Nephron progenitor cell (in vitro differentiated cells): ENCODE measurements around the gene ATG5.
"Not testable (repeated sequence)": the region's sequence is repeated elsewhere in the genome, so short reads cannot be mapped to it uniquely, and the experiment has no call there.

Source experiments
- DNase-seq: peaks from one replicate; pipeline ENCODE4 v3.0.0; 2021
- H3K27ac Mint-ChIP-seq: 2 replicates; pipeline ENCODE4 v1.8.0; 2021; ENCODE audit warnings: mild to moderate bottlenecking, moderate library complexity, mixed read lengths
- H3K27me3 Mint-ChIP-seq: 2 replicates; pipeline ENCODE4 v1.8.0; 2021; ENCODE audit warnings: mild to moderate bottlenecking, low read depth, mixed read lengths; ENCODE audit not compliant: poor library complexity
- H3K36me3 Mint-ChIP-seq: 2 replicates; pipeline ENCODE4 v1.8.0; 2021; ENCODE audit warnings: low read depth, mixed read lengths
- H3K4me1 Mint-ChIP-seq: 2 replicates; pipeline ENCODE4 v1.8.0; 2021; ENCODE audit warnings: mixed read lengths
- H3K4me3 Mint-ChIP-seq: 2 replicates; pipeline ENCODE4 v1.8.0; 2021; ENCODE audit warnings: mild to moderate bottlenecking, moderate library complexity, mixed read lengths
- H3K9me3 Mint-ChIP-seq: 2 replicates; pipeline ENCODE4 v1.8.0; 2021; ENCODE audit warnings: mild to moderate bottlenecking, moderate library complexity, mixed read lengths
- CTCF ChIP-seq: fragments of 200-600 bp; sonication (generic); IDR thresholded peaks from 2 replicates; pipeline ENCODE4 v1.5.0; 2021; ENCODE audit warnings: antibody characterized with exemption

ATG5 gene

GRCh38 chr6:106156413-106156812 lies 169.1 kb downstream of the ATG5 start:
- peaks cover 13% of the 10 kb centered on the region for H3K27me3 Mint-ChIP-seq
- DNase-seq: no peak
- peak overlapping the region; percentile 38 for H3K27ac Mint-ChIP-seq
- no peaks in the 10 kb centered on the region for H3K9me3 Mint-ChIP-seq
- no peak overlapping the region for H3K4me3 Mint-ChIP-seq
- peaks cover 22% of the 10 kb centered on the region for H3K4me1 Mint-ChIP-seq
- no peak for TF ChIP-seq CTCF
- no peaks in the 10 kb centered on the region for H3K36me3 Mint-ChIP-seq

GRCh38 chr6:106155219-106155830 lies 170.2 kb downstream of the ATG5 start:
- no peak for TF ChIP-seq CTCF
- Mint-ChIP-seq H3K9me3 (no peaks in the 10 kb centered on the region), H3K27ac (peak overlapping the region; percentile 13), H3K4me1 (peaks cover 22% of the 10 kb centered on the region), H3K4me3 (no peak overlapping the region), H3K27me3 (peaks cover 12% of the 10 kb centered on the region), H3K36me3 (no peaks in the 10 kb centered on the region)
- DNase-seq: no peak

- no peak for DNase-seq
- TF ChIP-seq CTCF: no peak
- H3K27ac Mint-ChIP-seq: no peak overlapping the region
- H3K4me3 Mint-ChIP-seq: no peak overlapping the region
- peaks cover 10% of the 10 kb centered on the region for H3K27me3 Mint-ChIP-seq
- peaks cover 22% of the 10 kb centered on the region for H3K4me1 Mint-ChIP-seq
- H3K36me3 Mint-ChIP-seq: no peaks in the 10 kb centered on the region
- H3K9me3 Mint-ChIP-seq: no peaks in the 10 kb centered on the region
Observed at GRCh38 chr6:106154326-106154725, 171.2 kb downstream of the ATG5 start.

- H3K27me3 Mint-ChIP-seq: peaks cover 10% of the 10 kb centered on the region
- no peak for TF ChIP-seq CTCF
- H3K4me1 Mint-ChIP-seq: peaks cover 22% of the 10 kb centered on the region
- no peaks in the 10 kb centered on the region for H3K9me3 Mint-ChIP-seq
- H3K27ac Mint-ChIP-seq: no peak overlapping the region
- no peaks in the 10 kb centered on the region for H3K36me3 Mint-ChIP-seq
- H3K4me3 Mint-ChIP-seq: no peak overlapping the region
- DNase-seq: no peak
Observed at GRCh38 chr6:106152952-106153351, 172.6 kb downstream of the ATG5 start.

- not testable (repeated sequence) for H3K27ac Mint-ChIP-seq, H3K9me3 Mint-ChIP-seq, H3K4me3 Mint-ChIP-seq, DNase-seq, H3K36me3 Mint-ChIP-seq, H3K27me3 Mint-ChIP-seq
- H3K4me1 Mint-ChIP-seq: peaks cover 21% of the 10 kb centered on the region
Observed at GRCh38 chr6:106152476-106152875, 173.1 kb downstream of the ATG5 start.

GRCh38 chr6:106149472-106150069 lies 176.0 kb downstream of the ATG5 start:
- no peak for TF ChIP-seq CTCF
- Mint-ChIP-seq H3K36me3 (no peaks in the 10 kb centered on the region), H3K9me3 (no peaks in the 10 kb centered on the region), H3K4me3 (no peak overlapping the region), H3K27me3 (peaks cover 10% of the 10 kb centered on the region), H3K27ac (no peak overlapping the region), H3K4me1 (peaks cover 27% of the 10 kb centered on the region)
- DNase-seq: no peak
